ENCODE data around the gene RAP2B. TPM values are rescaled to one million over a fixed set of nuclear protein-coding genes. Genes with fewer than 3 reads are reported as not detected.
A peak's percentile ranks its signal among the peaks of the same experiment; 100 is the strongest.
"Not testable (repeated sequence)": the region's sequence is repeated elsewhere in the genome, so short reads cannot be mapped to it uniquely, and the experiment has no call there.

Gene RAP2B
- 25.0 and 28.8 TPM in 2 replicates for total RNA-seq (2014; rRNA removed; shearing (Covaris generic))
- 5.8 and 6.1 TPM in 2 replicates for polyA plus RNA-seq (2014; cell fraction: nucleus; rRNA removed)

DNA sequence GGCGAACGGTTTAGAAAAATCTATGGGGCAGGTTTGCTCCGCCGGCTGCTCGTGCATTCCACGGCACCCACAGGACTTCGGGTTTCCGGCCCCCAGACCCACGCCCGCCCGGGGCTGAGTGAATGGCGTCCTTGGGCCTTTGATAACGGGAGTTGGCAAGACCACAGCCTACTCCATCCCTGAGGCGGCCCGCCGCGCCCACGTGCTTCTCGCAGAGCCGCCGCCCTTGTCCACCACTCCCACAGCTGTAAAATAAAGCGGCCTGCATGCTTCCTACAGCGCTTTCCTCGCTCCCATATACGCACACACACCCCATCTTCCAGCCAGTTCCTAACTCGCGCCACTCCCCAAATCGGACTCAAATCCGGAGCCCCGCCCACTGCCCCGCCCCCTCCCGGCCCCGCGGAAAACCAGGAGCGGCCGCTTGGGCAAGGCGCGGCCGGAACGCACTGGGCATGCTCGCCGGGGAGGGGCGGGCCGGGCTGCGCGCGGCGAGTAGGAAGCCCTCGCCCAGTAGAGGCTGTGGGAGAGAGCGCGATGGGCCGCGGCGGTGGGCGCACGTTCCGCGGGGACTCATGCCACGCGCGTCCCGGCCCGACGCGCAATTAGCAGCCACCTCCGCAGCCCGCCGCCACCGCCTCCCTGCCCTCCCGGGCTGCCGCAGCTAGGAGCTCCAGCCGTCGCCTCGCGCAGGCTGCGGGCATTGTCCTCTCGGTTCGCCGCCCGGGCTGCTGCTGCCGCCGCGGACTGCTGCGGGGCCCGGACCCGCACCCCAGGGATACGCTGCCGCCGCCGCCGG is at the start of gene RAP2B:
RAP2B (plus strand) TSS at position 513 of the 799 bp plus-strand sequence. CDS start 468 bp downstream, outside the sequence.
- DNase-seq (ENCODE audit: extremely low read depth, low read depth): peak; percentile 88

DNA sequence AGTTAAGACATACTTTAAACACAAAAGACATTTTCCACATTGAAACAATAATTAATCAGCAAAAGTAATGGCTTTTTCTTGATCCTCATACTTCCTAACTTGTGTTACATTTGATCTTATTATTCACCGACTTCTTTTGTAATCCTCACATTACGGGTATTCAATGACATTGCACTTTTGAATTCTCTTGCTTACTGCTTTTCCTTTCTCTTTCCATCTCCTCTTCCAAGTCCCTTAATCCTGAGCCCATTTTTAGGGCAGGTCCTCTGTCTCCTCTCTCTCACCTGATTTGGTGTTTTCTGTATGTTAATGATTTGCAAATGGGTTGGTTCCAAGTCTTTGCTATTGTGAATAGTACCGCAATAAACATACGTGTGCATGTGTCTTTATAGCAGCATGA is 48.5 kb upstream of the RAP2B start:
- DNase-seq (ENCODE audit: extremely low read depth, low read depth): no peak

- not testable (repeated sequence) for DNase-seq (ENCODE audit: extremely low read depth, low read depth)
Observed at GRCh38 chr3:153114270-153114669, 47.8 kb upstream of the RAP2B start.

DNA sequence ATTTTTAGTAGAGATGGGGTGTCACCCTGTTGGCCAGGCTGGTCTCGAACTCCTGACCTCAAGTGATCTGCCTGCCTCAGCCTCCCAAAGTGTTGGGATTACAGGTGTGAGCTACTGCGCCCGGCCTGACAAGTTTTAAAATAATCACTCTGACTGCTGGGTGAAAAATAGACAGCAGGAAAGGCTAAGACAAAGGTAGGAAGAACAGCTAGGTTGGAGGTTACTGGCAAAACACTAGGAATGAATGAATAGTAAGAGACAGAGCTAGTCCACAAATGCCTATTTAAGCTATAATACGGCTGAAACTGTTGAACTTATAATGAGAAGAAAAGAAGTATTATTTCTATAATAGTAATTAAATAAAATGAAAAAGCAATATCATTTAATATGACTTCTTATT is 46.7 kb upstream of the RAP2B start:
- no peak for DNase-seq (ENCODE audit: extremely low read depth, low read depth)

DNA sequence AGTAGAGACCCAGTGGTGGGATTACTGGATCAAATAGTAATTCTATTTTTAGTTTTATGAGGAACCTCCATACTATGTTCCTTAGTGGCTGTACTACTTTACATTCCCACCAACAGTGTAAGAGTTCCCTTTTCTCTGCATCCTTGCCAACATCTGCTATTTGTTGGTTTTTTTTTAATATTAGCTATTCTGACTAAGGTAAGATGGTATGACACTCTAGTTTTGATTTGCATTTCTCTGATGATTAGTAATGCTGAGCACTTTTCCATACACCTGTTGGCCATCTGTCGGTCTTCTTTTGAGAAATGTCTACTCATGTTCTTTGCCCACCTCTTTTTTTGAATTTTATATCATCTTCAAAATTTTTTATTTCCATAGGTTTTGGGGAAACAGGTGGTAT is 34.2 kb upstream of the RAP2B start:
- no peak for DNase-seq (ENCODE audit: extremely low read depth, low read depth)

- no peak for DNase-seq (ENCODE audit: extremely low read depth, low read depth)
Observed at GRCh38 chr3:153129426-153129825, 32.6 kb upstream of the RAP2B start.

GRCh38 chr3:153129866-153130265 is 32.2 kb upstream of the RAP2B start:
- DNase-seq (ENCODE audit: extremely low read depth, low read depth): no peak

DNA sequence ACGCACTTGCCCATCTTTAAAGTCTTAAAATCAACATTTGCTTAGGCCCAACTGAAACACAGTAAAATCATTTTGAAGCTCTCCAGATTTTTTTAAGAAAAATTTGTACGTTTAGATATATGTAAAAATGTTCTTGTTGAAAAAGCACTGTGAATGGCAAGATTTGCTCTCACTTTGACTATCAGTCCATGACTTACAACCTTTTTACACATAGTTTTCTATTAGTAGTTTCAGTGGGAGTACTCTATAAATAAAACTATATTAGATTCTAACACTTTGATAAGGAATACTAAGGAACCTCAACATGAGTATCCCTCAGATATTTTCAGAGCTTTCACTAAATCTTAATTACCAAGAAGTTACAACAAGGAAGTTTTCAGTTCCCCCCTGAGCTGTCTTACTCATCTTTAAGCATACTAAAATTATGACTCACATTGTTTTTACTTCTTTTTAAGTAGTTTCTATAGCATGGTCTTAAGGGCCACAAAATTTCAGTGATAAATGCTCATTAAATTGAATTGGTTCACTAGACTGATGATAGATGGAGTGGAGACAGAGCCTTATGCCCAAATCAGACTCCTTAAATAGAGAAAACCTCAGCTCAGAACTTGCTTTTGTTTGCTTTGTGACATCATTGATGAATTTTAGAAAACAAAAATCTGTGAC is 31.6 kb upstream of the RAP2B start:
- DNase-seq (ENCODE audit: extremely low read depth, low read depth): peak; percentile 14

DNA sequence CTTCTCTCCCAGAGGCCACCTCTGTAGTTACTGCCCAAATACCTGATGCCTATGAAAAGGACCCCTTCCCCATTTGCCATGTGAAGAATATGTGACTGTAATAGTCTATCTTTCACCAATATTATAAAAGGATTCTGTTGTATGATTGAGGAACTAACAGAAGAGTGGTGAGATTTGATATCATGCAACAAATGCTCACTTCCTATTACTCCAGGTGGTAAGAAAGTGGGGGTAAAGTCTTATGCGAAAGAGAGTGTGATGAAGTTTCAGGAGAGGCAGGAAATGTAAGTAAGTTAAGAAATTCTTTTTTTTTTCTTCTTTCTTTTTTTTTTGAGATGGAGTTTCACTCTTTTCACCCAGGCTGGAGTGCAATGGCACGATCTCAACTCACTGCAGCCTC is 24.4 kb upstream of the RAP2B start:
- no peak for DNase-seq (ENCODE audit: extremely low read depth, low read depth)

- DNase-seq (ENCODE audit: extremely low read depth, low read depth): peak; percentile 81
Observed at GRCh38 chr3:153138276-153139210, 23.5 kb upstream of the RAP2B start.

GRCh38 chr3:153142961-153143360 is 19.1 kb upstream of the RAP2B start:
- no peak for DNase-seq (ENCODE audit: extremely low read depth, low read depth)

DNA sequence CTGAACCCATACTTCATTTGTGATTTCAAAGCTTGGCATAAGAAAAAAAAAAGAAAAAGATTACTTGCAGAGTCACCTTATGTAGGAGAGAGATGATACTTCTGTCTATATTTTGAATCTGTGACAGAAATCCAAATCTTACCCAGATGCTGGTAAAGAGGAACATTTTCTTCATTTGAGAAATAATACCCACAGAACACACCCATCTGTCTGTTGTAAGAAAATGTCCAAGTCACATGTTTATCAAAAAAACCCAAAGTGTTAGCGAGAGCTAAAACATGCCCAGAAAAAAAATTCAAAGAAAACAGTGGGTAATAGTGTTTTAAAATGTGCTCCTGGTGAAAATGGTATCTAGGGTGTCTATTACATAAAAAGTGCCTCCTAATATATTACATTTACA is 18.0 kb upstream of the RAP2B start:
- no peak for DNase-seq (ENCODE audit: extremely low read depth, low read depth)

GRCh38 chr3:153144779-153145178 is 17.2 kb upstream of the RAP2B start:
- DNase-seq (ENCODE audit: extremely low read depth, low read depth): no peak

DNA sequence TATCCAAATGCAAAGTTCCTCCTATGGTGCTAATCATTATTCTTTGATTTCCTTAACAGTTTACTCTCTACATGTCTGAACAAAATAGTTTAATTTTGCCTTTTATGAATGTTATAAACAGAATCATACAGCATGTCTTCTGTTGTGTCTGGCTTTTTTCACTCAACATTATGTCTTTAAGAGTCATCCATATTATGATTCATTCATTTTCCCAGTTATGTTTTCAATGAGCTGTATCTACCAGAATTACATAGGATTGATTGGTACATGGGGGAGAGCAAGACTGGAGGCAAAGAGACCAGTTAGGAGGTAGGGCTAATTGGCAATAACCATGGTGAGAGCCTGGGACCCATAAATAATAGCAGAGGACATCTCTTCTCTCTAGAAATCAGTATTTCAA is 16.6 kb upstream of the RAP2B start:
- no peak for DNase-seq (ENCODE audit: extremely low read depth, low read depth)

- no peak for DNase-seq (ENCODE audit: extremely low read depth, low read depth)
Observed at GRCh38 chr3:153146191-153147053, 15.6 kb upstream of the RAP2B start.

- no peak for DNase-seq (ENCODE audit: extremely low read depth, low read depth)
Observed at GRCh38 chr3:153150991-153151390, 11.0 kb upstream of the RAP2B start.

GRCh38 chr3:153155786-153156185 is 6.2 kb upstream of the RAP2B start:
- not testable (repeated sequence) for DNase-seq (ENCODE audit: extremely low read depth, low read depth)

GRCh38 chr3:153158189-153158588 is 3.8 kb upstream of the RAP2B start:
- no peak for DNase-seq (ENCODE audit: extremely low read depth, low read depth)

- DNase-seq (ENCODE audit: extremely low read depth, low read depth): no peak
Observed at GRCh38 chr3:153158961-153159735, 2.9 kb upstream of the RAP2B start.
